ENCODE measurements around the gene HECTD4. TPM values are rescaled to one million over a fixed set of nuclear protein-coding genes. Genes with fewer than 3 reads are reported as not detected.

Gene HECTD4
- total RNA-seq, 1 experiment from 2014 or later: 54.5 TPM

GRCh38 chr12:112325157-112325556 lies 57.1 kb downstream of the HECTD4 start:
- no peak for DNase-seq
- no peaks in the 10 kb centered on the region for H3K4me1 ChIP-seq
- H3K27me3 Mint-ChIP-seq (ENCODE audit: insufficient read depth, unreplicated experiment): no peaks in the 10 kb centered on the region
- H3K9me3 ChIP-seq: no peaks in the 10 kb centered on the region
- no peak overlapping the region for H3K27ac Mint-ChIP-seq (ENCODE audit: unreplicated experiment)
- no peaks in the 10 kb centered on the region for H3K36me3 ChIP-seq (ENCODE audit: control insufficient read depth, insufficient read depth, low read length)
- ChIA-PET POLR2A (no interaction called here), CTCF (no interaction called here)
- H3K4me3 ChIP-seq (ENCODE audit: low read depth, low read length): no peak overlapping the region
- no TSS peak for BruUV-seq (replicated peaks)
- no peak for TF ChIP-seq CTCF (IDR thresholded peaks at IDR 0.05; ENCODE audit: insufficient read depth in 1 of 2, low read depth in 1 of 2, low read length in 1 of 2, severe bottlenecking in 1 of 2, unreplicated experiment in 1 of 2)
- H3K4me1 Mint-ChIP-seq (ENCODE audit: low read depth, unreplicated experiment): no peaks in the 10 kb centered on the region
- no peaks in the 10 kb centered on the region for H3K9me3 Mint-ChIP-seq (ENCODE audit: unreplicated experiment)
- H3K27me3 ChIP-seq (replicated peaks; ENCODE audit: control insufficient read depth, insufficient read depth, low read length): no peaks in the 10 kb centered on the region
- intact Hi-C loops (cut with micrococcal nuclease; ENCODE audit: unreplicated experiment): no loop called here
- no peaks in the 10 kb centered on the region for H3K36me3 Mint-ChIP-seq (ENCODE audit: insufficient read depth, unreplicated experiment)
- no peak overlapping the region for H3K4me3 Mint-ChIP-seq (ENCODE audit: unreplicated experiment)

- no peak overlapping the region for H3K27ac Mint-ChIP-seq (ENCODE audit: unreplicated experiment)
These were observed 59.2 kb downstream of the HECTD4 start for GRCh38 chr12:112322882-112323547.

GRCh38 chr12:112322441-112322840 lies 59.8 kb downstream of the HECTD4 start:
- no peak for TF ChIP-seq CTCF (IDR thresholded peaks at IDR 0.05; ENCODE audit: insufficient read depth in 1 of 2, low read depth in 1 of 2, low read length in 1 of 2, severe bottlenecking in 1 of 2, unreplicated experiment in 1 of 2)
- no peaks in the 10 kb centered on the region for H3K9me3 ChIP-seq

More at GRCh38 chr12:112322882-112323547, 59.2 kb downstream of the HECTD4 start:
- intact Hi-C loops (cut with micrococcal nuclease; ENCODE audit: unreplicated experiment): no loop called here
- DNase-seq: no peak
- POLR2A ChIA-PET: no interaction called here
- no peaks in the 10 kb centered on the region for H3K27me3 Mint-ChIP-seq (ENCODE audit: insufficient read depth, unreplicated experiment)
- Histone ChIP-seq H3K9me3 (no peaks in the 10 kb centered on the region), H3K27me3 (replicated peaks; ENCODE audit: control insufficient read depth, insufficient read depth, low read length) (no peaks in the 10 kb centered on the region), H3K4me3 (ENCODE audit: low read depth, low read length) (no peak overlapping the region), H3K36me3 (ENCODE audit: control insufficient read depth, insufficient read depth, low read length) (no peaks in the 10 kb centered on the region), H3K4me1 (no peaks in the 10 kb centered on the region)
- no TSS peak for BruUV-seq (replicated peaks)
- no peaks in the 10 kb centered on the region for H3K4me1 Mint-ChIP-seq (ENCODE audit: low read depth, unreplicated experiment)
- no peaks in the 10 kb centered on the region for H3K36me3 Mint-ChIP-seq (ENCODE audit: insufficient read depth, unreplicated experiment)
- CTCF ChIA-PET: no interaction called here
- no peak for TF ChIP-seq CTCF (IDR thresholded peaks at IDR 0.05; ENCODE audit: insufficient read depth in 1 of 2, low read depth in 1 of 2, low read length in 1 of 2, severe bottlenecking in 1 of 2, unreplicated experiment in 1 of 2)
- H3K9me3 Mint-ChIP-seq (ENCODE audit: unreplicated experiment): no peaks in the 10 kb centered on the region
- H3K4me3 Mint-ChIP-seq (ENCODE audit: unreplicated experiment): no peak overlapping the region

More at GRCh38 chr12:112322441-112322840, 59.8 kb downstream of the HECTD4 start:
- H3K36me3 ChIP-seq (ENCODE audit: control insufficient read depth, insufficient read depth, low read length): no peaks in the 10 kb centered on the region
- intact Hi-C loops (cut with micrococcal nuclease; ENCODE audit: unreplicated experiment): no loop called here
- no peaks in the 10 kb centered on the region for H3K4me1 ChIP-seq
- Mint-ChIP-seq H3K27me3 (ENCODE audit: insufficient read depth, unreplicated experiment) (no peaks in the 10 kb centered on the region), H3K27ac (ENCODE audit: unreplicated experiment) (no peak overlapping the region), H3K4me1 (ENCODE audit: low read depth, unreplicated experiment) (no peaks in the 10 kb centered on the region), H3K4me3 (ENCODE audit: unreplicated experiment) (no peak overlapping the region), H3K36me3 (ENCODE audit: insufficient read depth, unreplicated experiment) (no peaks in the 10 kb centered on the region), H3K9me3 (ENCODE audit: unreplicated experiment) (no peaks in the 10 kb centered on the region)
- no TSS peak for BruUV-seq (replicated peaks)
- POLR2A ChIA-PET: no interaction called here
- DNase-seq: no peak
- H3K4me3 ChIP-seq (ENCODE audit: low read depth, low read length): no peak overlapping the region
- no peaks in the 10 kb centered on the region for H3K27me3 ChIP-seq (replicated peaks; ENCODE audit: control insufficient read depth, insufficient read depth, low read length)
- CTCF ChIA-PET: no interaction called here

Measured in Caco-2 (cell line).